ENCODE results near the gene C22orf39. TPM values are rescaled to one million over a fixed set of nuclear protein-coding genes. Genes with fewer than 3 reads are reported as not detected.
A peak's percentile ranks its signal among the peaks of the same experiment; 100 is the strongest.

The C22orf39 gene
- total RNA-seq, 1 experiment from 2014 or later, result 19.3 TPM

- Histone ChIP-seq H3K4me2 (ENCODE audit: insufficient read depth, insufficient read length, low read length) (peak overlapping the region; percentile 75), H2BK120ac (ENCODE audit: low read depth, low read length, poor library complexity, severe bottlenecking) (no peak overlapping the region), H3K56ac (ENCODE audit: insufficient read length, low read depth, low read length) (no peak overlapping the region), H3K23ac (ENCODE audit: insufficient read length, low read depth, low read length) (no peak overlapping the region), H3K79me1 (ENCODE audit: insufficient read depth, low read depth, low read length, poor library complexity, severe bottlenecking) (no peaks in the 10 kb centered on the region), H3K79me2 (ENCODE audit: insufficient read depth, low read length) (peaks cover 20% of the 10 kb centered on the region; the same call in 1 of the 2 replicates), H3K23me2 (ENCODE audit: insufficient read length, low read depth, low read length, poor library complexity, severe bottlenecking) (peaks cover 13% of the 10 kb centered on the region), H2AK5ac (ENCODE audit: insufficient read length, low read length) (no peak overlapping the region), H4K8ac (replicated peaks; ENCODE audit: insufficient read length, low read depth, low read length) (no peak overlapping the region), H3K18ac (ENCODE audit: insufficient read length, low read depth, low read length) (peak overlapping the region; percentile 84), H3K9ac (ENCODE audit: extremely low read depth, insufficient read length, low read length) (peak overlapping the region; percentile 96), H3K14ac (ENCODE audit: insufficient read depth, low read length) (peak overlapping the region; percentile 86), H2AFZ (ENCODE audit: low read length) (no peak overlapping the region), H2BK20ac (ENCODE audit: low read depth, low read length, poor library complexity, severe bottlenecking) (no peak overlapping the region), H4K91ac (ENCODE audit: insufficient read length, low read depth, low read length) (no peak overlapping the region), H3K27ac (ENCODE audit: insufficient read length, low read depth, low read length) (no peak overlapping the region), H2BK15ac (ENCODE audit: low read depth, low read length) (no peak overlapping the region), H3K4ac (ENCODE audit: low read depth, low read length) (no peak overlapping the region), H2BK5ac (ENCODE audit: insufficient read length, low read length) (no peak overlapping the region), H3T11ph (ENCODE audit: low read length) (no peak overlapping the region), H3K27me3 (ENCODE audit: insufficient read depth, low read length) (no peaks in the 10 kb centered on the region), H3K9me3 (ENCODE audit: control insufficient read depth, low read depth, low read length) (no peaks in the 10 kb centered on the region), H4K20me1 (ENCODE audit: control insufficient read depth, insufficient read depth, insufficient read length) (no peaks in the 10 kb centered on the region), H4K5ac (ENCODE audit: insufficient read length, low read depth, low read length) (no peak overlapping the region), H3K4me1 (ENCODE audit: insufficient read depth, low read length) (peaks cover 3% of the 10 kb centered on the region), H2BK12ac (ENCODE audit: insufficient read length, low read depth, low read length) (no peak overlapping the region)
- H3K9me3 Mint-ChIP-seq, result no peaks in the 10 kb centered on the region
- H3K27ac Mint-ChIP-seq, result peak overlapping the region in 2 of 3 experiments; percentile 10 to 81; a peak in 3 of 7 replicates
- H3K36me3 Mint-ChIP-seq (ENCODE audit: insufficient read depth in 1 of 3, low read depth in 3 of 3), result peaks cover 14 to 32% (median 20%) of the 10 kb centered on the region in 3 experiments
- peak overlapping the region; percentile 98 for H3K4me3 Mint-ChIP-seq
- TF ChIP-seq CTCF (conservative IDR thresholded peaks at IDR 0.05), result no peak
- DNase-seq, result no peak
- peaks cover 20% of the 10 kb centered on the region in 2 experiments for H3K4me1 Mint-ChIP-seq
- no peaks in the 10 kb centered on the region; the same call in 1 of the 2 replicates for H3K27me3 Mint-ChIP-seq (ENCODE audit: low read depth)
- WGBS (ENCODE audit: extremely low coverage, insufficient read length, low lambda C conversion rate), result no CpG with 5 or more reads among the region's 31 CpGs
Observed at GRCh38 chr22:19478045-19478900, 30.8 kb upstream of the C22orf39 start.

Data from H9 (cell line).